Forelimb muscle (tissue), 1 donor: ENCODE data around the gene ERN1. TPM values are rescaled to one million over a fixed set of nuclear protein-coding genes. Genes with fewer than 3 reads are reported as not detected.

ENCODE experiments used
- DNase-seq: peaks from one replicate; pipeline ENCODE4 v3.0.0-alpha.2; 2013; ENCODE audit warnings: low read depth
- polyA plus RNA-seq: library from polyadenylated mRNA; unstranded; fragments of 120-200 nt; gene quantifications from one replicate; pipeline ENCODE4 v1.2.1, GENCODE V29; 2013; ENCODE audit not compliant: insufficient read length

ERN1 gene
- polyA plus RNA-seq, 1 donor = 5.6 TPM

DNA sequence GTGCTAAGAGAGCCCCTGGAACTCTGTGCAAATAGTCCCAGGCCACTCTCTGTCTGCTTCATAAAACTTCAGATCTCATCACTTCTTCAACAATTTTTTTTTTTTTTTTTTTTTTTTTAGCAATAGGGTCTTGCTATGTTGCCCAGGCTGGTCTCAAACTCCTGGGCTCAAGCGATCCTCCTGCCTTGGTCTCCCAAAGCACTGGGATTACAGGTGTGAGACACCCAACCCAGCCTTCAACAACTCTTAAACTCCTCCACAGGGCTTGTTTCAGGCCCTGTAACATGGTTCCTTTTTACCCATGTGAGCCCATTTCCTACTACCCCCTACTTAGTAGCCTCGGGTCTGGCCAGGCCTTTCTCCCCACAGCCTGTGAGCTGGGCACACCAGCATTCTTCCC is 70.2 kb downstream of the ERN1 start:
- DNase-seq = no peak

GRCh38 chr17:64058621-64059020 is 71.3 kb downstream of the ERN1 start:
- DNase-seq = no peak

- DNase-seq = no peak
These were observed 72.2 kb downstream of the ERN1 start for GRCh38 chr17:64057701-64058263.

DNA sequence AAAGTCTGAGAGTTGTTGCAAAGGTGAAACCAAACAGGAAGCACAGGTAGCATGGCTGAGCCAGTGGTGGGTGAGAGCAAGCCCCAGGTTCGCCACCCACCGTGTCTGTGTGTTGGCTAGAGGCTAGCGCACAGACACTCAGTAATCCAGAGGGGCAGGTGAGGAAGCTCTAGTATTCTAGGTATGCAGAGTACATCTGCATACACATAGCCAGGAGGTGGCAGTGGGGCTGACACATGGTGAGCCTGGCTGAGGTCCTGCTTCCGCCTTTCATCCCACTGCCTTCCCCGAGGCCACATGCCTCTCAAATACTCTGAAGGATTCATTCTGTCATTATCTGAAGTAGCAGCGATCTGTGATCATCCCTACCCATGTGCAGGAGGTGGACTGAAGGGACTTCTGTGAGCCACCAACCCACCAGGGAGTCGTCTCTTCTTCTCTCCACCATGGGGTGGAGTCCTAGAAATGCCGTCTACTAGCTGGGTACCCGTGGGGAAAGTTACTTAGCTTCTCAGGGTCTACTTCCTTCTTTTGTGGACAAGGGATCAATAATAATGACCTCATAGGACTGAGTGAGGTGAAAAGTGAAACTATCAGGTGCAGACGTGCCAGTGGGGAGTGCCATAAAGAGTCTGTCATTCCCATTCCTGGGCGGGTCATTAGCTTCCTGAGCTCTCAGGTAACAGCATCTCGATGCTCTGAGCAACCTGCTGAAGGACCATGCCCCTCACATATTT is 73.5 kb downstream of the ERN1 start:
- DNase-seq = no peak

DNA sequence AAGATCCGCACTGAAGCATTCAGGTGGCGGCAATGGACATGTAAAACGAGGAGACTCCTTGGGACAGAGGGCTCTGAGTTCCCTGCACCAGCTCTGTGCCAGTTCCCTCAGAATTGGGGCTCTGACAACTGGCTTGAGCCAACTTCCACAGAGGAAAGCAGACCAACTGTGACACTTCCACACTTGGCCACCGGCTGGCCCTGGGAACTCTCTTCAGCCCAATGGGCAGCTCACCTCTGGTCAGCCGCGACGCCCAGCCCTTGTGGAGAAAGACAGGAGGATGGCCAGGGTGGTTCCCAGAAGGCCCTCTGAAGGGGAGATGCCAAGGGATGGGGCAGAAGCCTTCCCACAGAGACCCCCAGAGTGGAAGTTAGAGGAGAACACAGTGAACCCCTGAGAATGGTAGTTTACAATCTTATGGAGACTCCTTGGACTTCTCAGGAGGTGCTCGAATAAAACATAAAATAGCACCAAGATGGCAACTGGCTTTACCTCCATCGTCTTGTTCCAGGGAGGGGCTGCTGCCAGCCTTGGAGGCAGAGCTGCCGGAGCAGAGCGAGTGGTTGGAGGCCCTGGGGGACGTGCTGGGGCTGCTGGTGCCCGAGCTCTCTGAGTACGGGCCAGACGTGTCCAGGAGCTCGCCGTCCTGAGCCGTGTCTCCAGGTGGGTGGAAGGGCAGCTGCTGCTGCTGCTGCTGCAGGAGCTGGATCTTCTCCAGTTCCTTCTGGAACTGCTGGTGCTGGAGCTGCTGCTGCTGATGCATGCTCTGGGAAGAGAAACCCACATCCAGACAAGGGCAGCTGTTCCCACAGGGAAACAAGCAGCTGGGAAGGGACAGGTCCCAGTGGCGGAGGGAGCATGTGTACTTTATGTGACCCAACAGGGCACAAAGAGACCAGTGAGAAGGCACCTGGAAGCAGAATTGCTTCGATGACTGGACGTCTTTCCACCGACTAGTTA is 74.5 kb downstream of the ERN1 start:
- no peak for DNase-seq

DNA sequence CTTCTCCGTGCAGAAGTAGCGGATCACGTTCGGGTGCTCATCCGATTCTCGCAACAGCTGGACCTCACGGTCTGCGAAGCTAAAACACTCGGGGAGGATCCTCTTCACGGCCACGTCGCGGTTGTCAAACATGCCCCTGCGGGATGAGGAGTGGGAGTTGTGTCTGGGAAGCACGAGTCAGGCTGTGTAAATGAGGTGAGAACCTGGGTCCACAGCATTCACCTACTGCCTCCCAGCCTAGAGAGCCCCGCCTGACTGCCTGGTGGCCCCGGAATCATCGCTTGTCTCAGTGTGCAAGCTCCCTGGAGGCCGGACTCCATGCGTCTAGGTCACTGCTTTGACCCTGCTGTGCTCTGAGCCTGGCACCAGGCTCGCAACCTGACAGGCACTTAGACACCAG is 75.6 kb downstream of the ERN1 start:
- no peak for DNase-seq

GRCh38 chr17:64053101-64053500 is 76.8 kb downstream of the ERN1 start:
- no peak for DNase-seq

DNA sequence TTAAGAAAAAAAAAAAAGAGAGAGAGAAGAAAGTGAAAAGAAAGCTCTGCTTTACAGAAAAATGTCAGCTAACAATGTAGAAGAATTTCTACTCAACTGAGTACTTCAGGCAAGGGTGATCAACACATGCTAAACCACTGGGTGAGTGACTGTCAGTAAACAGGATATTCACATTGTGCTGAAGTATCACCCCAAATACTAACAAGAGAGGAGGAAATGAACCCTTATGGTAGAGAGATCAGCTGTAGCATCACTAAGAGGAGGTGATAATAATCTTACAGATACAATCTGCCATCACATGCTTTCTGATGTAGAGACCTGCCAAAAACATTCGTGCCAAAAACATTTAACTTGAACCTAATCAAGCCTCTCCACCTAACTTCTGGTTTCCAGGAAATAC is 78.8 kb downstream of the ERN1 start:
- DNase-seq = no peak

DNA sequence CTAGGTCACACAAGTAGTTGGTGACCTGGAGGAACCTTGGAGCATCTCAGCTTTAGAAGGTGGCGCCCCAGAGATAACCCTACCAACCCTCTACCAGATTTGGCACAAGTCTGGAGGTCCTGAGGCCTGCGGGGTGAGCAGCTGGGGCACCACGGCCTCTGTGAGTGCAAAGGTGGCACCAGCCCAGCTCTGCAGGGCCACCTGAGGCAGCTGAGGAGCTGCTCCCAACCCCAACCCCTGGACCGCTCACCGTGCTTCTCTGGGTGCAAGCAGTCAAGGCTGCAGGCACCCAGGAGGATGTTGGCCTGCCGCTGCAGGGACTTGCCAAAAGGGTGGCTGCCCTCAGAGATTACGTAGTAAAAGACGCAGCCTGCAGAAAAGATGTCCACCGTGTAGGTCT is 81.1 kb downstream of the ERN1 start:
- no peak for DNase-seq

GRCh38 chr17:64045176-64045575 is 84.8 kb downstream of the ERN1 start:
- DNase-seq = no peak

DNA sequence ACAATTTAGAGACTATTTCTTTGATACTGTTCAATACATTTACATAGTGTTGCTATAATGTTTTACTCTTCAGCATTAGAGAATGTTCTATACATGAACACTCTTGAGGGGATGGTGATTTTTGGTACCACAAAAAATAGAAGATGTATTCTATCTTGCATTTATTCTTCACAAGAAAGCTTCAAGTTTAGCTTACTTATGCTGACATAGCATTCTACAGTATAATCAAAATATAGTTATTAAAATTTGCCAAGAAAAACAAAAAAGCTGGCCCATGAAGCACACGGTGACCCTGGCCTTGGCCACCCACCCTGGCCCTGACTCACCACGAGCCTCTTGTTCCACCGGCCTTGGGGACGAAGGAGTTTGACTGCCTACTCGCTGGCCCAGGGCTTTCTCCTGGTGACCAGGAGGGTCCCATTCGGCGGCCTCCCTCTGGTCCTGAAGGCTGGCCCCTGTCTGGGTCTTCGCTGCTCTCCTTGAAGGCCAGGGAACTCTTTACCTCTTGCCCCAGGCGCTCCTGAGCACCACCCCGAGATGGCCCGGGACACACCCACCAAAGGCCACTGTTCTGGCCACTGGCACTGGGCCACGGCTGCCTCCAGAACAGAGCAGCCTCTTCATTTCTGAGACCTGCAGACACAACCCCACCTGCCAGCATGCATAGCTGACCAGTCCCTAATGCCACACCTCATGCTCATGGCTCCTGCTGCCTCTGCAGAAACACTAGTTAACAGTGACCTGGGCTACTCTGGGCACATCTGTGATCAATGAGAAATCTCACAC is 87.1 kb downstream of the ERN1 start:
- DNase-seq = no peak

DNA sequence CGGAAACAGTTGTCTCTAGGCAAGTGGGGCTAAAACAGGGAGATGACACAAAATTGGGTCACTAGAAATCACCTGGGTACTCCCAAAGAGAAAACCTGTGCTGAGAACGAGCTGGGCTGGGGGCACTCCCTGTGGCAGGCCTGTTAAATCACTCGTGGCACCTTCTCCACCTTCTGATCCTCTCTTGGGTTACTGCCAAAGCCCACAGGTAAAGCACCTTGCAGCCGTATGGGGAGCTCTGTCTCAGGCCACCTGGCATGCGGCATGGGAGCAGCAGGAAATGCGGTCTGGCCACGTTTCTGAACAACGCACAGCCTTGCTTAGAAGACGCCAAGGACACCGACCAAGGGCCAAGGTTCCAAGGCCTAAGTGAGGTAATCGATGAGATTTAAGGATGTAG is 88.0 kb downstream of the ERN1 start:
- no peak for DNase-seq

- DNase-seq = no peak
These were observed 89.7 kb downstream of the ERN1 start for GRCh38 chr17:64040206-64040605.

GRCh38 chr17:64039106-64039400 is 90.9 kb downstream of the ERN1 start:
- no peak for DNase-seq

DNA sequence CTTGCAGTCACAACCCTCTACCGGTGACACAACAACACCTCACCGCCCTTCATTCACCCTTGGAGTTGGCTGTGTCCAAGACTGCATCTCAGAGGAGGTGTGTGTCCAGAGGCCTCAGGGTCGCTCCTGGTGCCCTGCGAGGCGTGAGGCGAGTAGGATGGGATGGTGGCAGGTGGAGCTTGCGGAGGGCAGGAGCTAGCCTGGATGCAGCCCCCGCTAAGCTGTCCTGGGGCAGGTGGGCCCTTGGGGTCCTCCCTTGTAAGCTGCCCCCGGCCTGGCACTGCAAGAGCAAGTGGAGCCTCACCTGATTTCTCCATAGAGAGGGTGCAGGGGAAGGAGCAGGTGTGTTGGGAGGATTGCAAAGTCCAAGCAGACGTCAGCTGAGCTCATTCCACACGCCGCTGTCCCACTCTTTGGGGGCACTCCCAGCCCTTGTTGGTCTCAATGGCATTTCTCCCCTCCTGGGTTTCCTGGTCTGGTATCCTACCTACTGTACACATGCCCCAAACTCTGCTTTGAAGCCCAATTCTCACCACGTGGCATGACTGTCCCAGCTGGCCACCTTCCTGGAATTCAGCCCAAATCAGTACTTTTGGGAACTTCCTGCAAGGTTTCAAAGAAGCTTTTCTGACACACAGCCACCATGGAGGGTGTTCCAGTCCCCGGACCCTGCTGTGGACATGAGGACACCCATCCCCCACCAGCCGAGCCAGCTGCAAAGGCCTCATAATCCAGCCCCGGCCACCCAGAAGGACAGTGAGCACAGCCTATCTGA is 91.4 kb downstream of the ERN1 start:
- no peak for DNase-seq

- DNase-seq = no peak
These were observed 92.1 kb downstream of the ERN1 start for GRCh38 chr17:64037802-64038201.

GRCh38 chr17:64037180-64037579 is 92.8 kb downstream of the ERN1 start:
- DNase-seq = no peak

DNA sequence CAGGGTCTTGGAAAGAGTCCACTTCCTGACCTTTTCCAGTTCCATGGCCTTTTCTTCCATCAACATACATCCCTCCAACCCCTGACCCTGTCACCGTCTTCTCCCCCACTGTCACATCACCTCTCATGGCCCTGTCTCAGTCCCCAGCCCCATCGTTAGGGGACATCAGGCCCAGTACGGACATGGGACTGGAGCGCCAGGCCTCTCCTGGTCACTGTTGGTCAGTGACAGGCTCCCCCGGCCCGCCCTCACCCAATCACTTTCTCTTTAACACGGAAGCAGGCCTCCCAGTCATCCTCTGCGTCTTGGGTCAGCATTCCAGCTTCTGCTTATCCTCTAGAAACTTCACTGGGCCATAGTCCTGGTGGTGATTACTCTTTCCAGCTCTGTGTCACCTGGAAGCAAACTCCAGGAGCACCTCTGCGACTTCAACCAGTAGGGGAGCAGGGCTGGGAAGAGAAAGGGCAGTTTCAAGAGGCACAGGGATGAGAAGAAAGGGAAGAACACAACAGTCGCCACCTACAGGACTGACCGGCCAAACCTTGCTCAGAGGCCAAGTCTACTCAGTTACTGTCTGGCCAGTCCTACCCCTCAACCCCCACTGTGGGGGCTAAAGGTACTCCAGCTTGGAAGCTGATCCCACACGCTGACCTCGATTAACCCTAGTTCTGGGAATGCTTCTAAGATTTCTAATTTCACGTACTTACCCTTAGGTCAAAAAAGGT is 93.6 kb downstream of the ERN1 start:
- DNase-seq = no peak

- no peak for DNase-seq
These were observed 97.9 kb downstream of the ERN1 start for GRCh38 chr17:64032081-64032480.

GRCh38 chr17:64028874-64029464 is 101.0 kb downstream of the ERN1 start:
- no peak for DNase-seq
